Islet of Langerhans (tissue), 1 donor: ENCODE data around the gene RALGPS1.
"Not testable (repeated sequence)": the region's sequence is repeated elsewhere in the genome, so short reads cannot be mapped to it uniquely, and the experiment has no call there.

ENCODE experiments used
- FAIRE-seq: peaks from one replicate; lab custom pipeline; 2011; peaks lifted over from hg19 to GRCh38; lab: Jason Lieb, UNC

Gene RALGPS1

DNA sequence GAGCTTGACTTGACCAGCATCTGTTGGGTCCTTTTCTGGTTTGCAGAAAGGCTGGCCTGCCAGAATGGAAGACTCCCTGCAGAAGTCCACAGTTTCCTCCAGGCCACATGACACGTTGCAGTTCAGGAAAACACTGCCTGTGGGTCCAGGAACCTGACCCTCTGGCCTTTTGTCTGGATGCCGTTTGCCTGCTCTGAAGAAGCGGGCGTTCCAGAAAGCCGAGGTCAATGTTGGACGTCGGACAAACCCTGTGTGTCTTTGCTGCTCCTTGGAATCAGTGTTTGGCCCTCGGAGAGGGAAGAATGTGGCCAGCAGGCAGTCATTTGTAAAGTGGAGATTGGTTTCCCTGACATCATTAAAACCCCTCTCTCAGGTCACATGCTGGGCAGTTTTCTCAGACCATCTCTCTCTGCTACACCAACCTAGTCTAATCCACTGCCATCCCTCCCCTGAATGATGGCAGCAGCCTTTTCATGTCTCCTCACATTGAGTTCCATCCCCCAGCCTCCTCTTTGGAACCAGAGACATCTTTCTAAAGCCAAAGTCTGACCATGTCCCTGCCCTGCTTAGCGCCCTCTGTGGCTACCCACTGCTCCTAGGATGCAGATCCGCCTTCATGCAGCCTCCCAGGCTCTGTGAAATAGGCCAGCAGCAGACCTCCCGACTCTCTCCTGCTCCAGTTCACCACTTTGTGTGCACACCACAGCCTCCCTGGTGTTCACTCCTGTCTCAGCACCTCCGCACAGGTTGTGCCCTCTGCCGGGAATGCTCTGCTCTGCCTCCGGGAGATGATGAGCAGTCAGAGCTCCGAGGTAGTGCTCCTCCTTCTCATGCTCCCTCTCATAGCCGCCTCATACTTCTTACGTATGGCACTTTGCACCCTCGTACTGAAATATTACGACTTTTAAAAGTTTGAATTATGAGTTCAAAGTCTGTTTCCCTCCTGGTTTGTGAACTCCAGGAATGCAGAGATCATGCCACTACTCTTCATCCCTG, 75.6 kb downstream of the RALGPS1 start:
- no peak for FAIRE-seq

- FAIRE-seq = no peak
These were observed 76.6 kb downstream of the RALGPS1 start for GRCh38 chr9:126991183-126991582.

DNA sequence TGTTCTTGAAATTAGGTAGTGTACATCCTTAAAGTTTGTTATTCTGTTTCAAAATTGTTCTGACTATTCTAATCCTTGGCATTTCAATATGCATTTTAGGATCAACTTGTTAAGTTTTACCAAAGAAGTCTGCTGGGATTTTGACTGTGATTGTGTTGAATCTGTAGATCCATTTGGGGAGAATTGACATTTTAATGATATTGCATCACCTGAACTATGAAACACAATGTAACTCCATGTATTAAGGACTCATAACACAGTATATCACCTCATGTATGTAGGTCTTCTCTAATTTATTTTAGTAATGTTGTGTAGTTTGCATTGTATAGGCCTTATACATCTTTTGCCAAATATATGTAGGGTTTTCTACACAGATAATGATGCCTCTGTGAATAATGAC, 77.8 kb downstream of the RALGPS1 start:
- no peak for FAIRE-seq

GRCh38 chr9:126999315-127000068, 84.9 kb downstream of the RALGPS1 start:
- no peak for FAIRE-seq

- FAIRE-seq = no peak
These were observed 90.6 kb downstream of the RALGPS1 start for GRCh38 chr9:127004946-127005769.

- FAIRE-seq = no peak
These were observed 91.3 kb downstream of the RALGPS1 start for GRCh38 chr9:127005770-127006314.

DNA sequence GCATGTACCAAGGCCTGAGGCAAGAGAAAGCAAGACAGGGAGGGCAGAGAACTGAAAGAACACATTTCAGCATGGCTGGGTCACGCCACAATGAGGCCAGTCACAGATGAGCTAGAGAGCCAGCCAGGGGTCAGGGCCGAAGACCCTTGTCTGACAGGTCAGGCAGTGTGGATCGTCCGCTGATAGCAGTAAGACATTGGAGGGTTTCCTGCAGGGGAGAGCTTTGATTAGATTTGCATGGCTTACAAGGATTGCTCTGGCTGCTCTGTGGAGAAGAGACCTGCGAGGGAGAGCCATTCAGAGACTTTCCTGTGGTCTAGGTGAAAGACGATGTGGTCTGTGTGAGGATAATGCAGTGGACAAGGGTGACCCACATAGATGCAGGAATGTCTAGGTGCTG, 93.1 kb downstream of the RALGPS1 start:
- FAIRE-seq = no peak

DNA sequence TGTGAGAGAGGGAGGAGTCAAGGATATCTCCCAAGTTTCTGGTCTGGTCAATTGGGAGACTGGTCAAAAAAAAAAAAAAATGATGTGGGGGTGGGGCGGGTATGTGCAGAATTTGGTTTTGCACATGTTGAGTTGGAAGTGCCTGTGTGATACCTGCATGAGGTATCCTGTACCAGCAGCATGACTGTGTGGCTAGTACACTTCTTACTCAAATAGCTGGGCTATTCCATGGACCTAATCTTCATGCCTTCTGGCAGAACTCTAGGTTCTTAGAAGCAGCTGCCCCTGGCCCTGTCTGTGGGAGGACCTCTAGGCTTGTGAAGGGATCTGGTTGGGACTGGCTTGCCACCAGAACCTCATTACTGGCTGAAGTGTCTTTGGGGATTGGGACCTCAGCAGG, 93.5 kb downstream of the RALGPS1 start:
- FAIRE-seq = no peak

GRCh38 chr9:127011772-127012171, 97.2 kb downstream of the RALGPS1 start:
- no peak for FAIRE-seq

DNA sequence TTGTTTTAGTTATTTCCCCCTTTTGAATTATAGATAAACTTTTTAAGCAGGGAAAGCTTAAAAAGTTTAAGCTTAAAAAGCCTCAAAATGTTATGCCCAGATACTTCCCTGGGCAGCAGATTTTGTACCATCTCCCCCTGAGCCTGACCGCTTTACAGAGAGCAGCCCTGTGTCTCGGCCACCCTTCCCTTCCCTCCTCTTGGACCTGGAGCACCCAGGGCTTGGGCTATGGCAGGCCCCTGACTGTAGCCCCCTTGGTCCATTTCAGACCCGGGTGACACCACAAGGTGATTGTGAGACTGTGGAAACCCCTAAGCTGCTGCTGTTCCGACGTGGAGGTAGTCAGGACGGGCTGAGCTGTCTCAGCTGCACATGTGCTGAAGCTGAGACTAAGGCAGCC, 97.7 kb downstream of the RALGPS1 start:
- FAIRE-seq = no peak

- FAIRE-seq = no peak
These were observed 99.0 kb downstream of the RALGPS1 start for GRCh38 chr9:127013597-127013996.

DNA sequence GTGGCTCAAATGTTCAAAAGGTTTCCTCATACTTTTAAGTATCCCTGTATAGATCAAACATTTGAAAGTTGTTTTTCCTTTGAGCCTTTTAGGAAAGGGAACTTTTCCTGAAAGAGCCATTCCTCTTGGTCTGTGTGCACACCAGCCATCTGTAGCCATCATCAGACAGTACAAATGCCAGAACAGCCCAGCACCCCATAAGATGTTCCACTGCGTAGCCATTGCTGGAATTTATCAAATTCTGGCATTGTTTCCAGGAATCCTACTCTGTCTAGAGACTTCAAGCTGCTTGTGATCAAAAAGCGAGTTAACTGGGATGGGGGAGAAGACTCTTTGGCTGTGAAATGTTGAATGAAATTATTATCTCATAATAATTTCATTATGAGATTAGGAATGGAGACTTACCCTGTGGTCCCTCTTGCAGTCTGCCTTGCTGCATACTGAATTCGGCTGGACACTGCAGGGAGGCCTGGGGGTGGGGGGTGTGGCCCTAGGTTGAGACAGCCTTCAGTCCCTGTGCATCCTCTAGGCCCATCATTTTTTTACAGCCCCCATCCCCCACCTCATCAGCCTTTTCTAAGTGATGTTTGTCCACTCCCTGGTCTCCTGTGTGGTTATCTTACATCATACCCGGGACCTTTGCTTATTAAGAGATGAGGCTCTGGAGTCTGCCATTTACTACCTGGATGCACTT, 99.8 kb downstream of the RALGPS1 start:
- no peak for FAIRE-seq

GRCh38 chr9:127014910-127015540, 100.4 kb downstream of the RALGPS1 start:
- no peak for FAIRE-seq

GRCh38 chr9:127015921-127016512, 101.4 kb downstream of the RALGPS1 start:
- FAIRE-seq = no peak

DNA sequence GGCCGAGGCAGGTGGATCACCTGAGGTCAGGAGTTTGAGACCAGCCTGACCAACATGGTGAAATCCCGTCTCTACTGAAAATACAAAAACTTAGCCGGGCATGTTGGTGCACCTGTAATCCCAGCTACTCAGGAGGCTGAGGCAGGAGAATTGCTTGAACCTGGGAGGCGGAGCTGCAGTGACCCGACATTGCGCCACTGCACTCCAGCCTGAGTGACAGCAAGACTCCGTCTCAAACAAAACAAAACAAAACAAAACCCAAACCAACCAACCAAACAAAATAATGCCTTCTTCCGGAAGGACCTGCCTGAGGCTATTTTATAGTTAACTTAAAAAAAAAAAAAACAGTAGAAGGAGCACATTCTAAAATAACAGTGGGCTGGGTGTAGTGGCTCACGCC, 103.4 kb downstream of the RALGPS1 start:
- FAIRE-seq = not testable (repeated sequence)

DNA sequence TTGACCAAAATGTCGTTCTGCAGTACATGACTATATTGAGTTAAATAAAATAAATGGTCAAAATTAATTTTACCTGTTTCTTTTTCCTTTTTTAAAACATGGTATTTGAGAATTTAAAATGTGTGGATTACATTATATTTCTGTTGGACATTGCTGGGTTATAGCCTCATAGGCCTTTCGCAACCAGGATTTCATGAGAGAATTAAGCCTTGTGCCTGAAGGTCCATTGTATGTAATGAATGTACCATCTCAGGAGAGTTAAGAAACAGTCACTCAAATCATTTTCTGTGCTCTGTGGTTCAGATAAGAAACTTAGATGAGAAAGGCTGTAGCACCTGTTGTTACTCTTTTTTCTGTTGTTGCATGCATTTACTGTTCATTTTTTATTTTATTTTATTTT, 104.4 kb downstream of the RALGPS1 start:
- no peak for FAIRE-seq

GRCh38 chr9:127020036-127020801, 105.6 kb downstream of the RALGPS1 start:
- FAIRE-seq = no peak

DNA sequence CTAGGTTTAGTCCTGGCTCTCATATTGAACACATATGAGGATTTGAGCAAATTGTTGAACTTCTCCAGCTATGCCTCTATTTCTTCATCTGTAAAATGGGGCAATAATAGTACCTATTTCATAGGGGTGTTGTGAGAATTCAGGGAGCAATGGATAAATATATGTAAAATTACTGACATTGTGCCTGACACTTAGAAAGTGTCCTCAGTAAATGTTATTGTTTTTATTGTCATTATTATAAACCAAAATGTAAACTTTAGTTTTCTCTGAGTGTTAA, 106.2 kb downstream of the RALGPS1 start:
- FAIRE-seq = no peak

GRCh38 chr9:127021664-127022363, 107.2 kb downstream of the RALGPS1 start:
- peak; percentile 24 for FAIRE-seq
